ENCODE data around the gene CTPS2. TPM values are rescaled to one million over a fixed set of nuclear protein-coding genes. Genes with fewer than 3 reads are reported as not detected.
"Not testable (repeated sequence)": the region's sequence is repeated elsewhere in the genome, so short reads cannot be mapped to it uniquely, and the experiment has no call there.

Gene CTPS2
- total RNA-seq, 4 donors from 2014 or later, result 5.4 to 14.7 (median 7.5) TPM

- ATAC-seq (ENCODE audit: low FRiP score) (no peak), DNase-seq (ENCODE audit: low spot score) (no peak)
- TF ChIP-seq CTCF (IDR thresholded peaks at IDR 0.05), result no peak
These were observed 72.5 kb downstream of the CTPS2 start for GRCh38 chrX:16639966-16640365.

- ATAC-seq (ENCODE audit: low FRiP score), result no peak
- no peak for TF ChIP-seq CTCF (IDR thresholded peaks at IDR 0.05)
- no peak for DNase-seq (ENCODE audit: low spot score)
These were observed 73.9 kb downstream of the CTPS2 start for GRCh38 chrX:16638533-16638932.

- DNase-seq (ENCODE audit: low spot score) (no peak), ATAC-seq (ENCODE audit: low FRiP score) (no peak)
- TF ChIP-seq CTCF (IDR thresholded peaks at IDR 0.05), result no peak
These were observed 76.9 kb downstream of the CTPS2 start for GRCh38 chrX:16635596-16635995.

- TF ChIP-seq CTCF (IDR thresholded peaks at IDR 0.05), result no peak
- no peak for ATAC-seq (ENCODE audit: low FRiP score)
- DNase-seq (ENCODE audit: low spot score), result no peak
These were observed 77.4 kb downstream of the CTPS2 start for GRCh38 chrX:16635040-16635439.

- DNase-seq (ENCODE audit: low spot score) (no peak), ATAC-seq (ENCODE audit: low FRiP score) (no peak)
- TF ChIP-seq CTCF (IDR thresholded peaks at IDR 0.05), result no peak
These were observed 78.7 kb downstream of the CTPS2 start for GRCh38 chrX:16633754-16634153.

- no peak for TF ChIP-seq CTCF (IDR thresholded peaks at IDR 0.05)
- no peak for DNase-seq (ENCODE audit: low spot score)
- ATAC-seq (ENCODE audit: low FRiP score), result no peak
These were observed 82.6 kb downstream of the CTPS2 start for GRCh38 chrX:16629909-16630308.

GRCh38 chrX:16628946-16629595 is 83.4 kb downstream of the CTPS2 start:
- DNase-seq (ENCODE audit: low spot score) (no peak), ATAC-seq (ENCODE audit: low FRiP score) (no peak)
- TF ChIP-seq CTCF (IDR thresholded peaks at IDR 0.05), result no peak

- not testable (repeated sequence) for ATAC-seq (ENCODE audit: low FRiP score)
These were observed 84.0 kb downstream of the CTPS2 start for GRCh38 chrX:16628511-16628910.

More at GRCh38 chrX:16628511-16628910, 84.0 kb downstream of the CTPS2 start:
- DNase-seq (ENCODE audit: low spot score), result not testable (repeated sequence)
